Hematopoietic multipotent progenitor cell treated with erythropoietin and hydrocortisone succinate and interleukin-3 and kit ligand, for 15 days (in vitro differentiated cells): Measurements from ENCODE around the gene NAA10.
A peak's percentile ranks its signal among the peaks of the same experiment; 100 is the strongest.
"Not testable (repeated sequence)": the region's sequence is repeated elsewhere in the genome, so short reads cannot be mapped to it uniquely, and the experiment has no call there.

Source experiments
- DNase-seq: peaks from one replicate; pipeline ENCODE4 v3.0.0-alpha.2; 2015; ENCODE audit warnings: low spot score

Gene NAA10

GRCh38 chrX:153934762-153935325, at the start of gene NAA10:
TSS of gene NAA10 (minus strand) at chrX:153935037. CDS start at chrX:153934904, 133 bp downstream.
- peak; percentile 66 for DNase-seq

GRCh38 chrX:153983321-153983801, 48.5 kb upstream of the NAA10 start:
- no peak for DNase-seq

GRCh38 chrX:153981771-153982533, 47.1 kb upstream of the NAA10 start:
- no peak for DNase-seq

- no peak for DNase-seq
Observed at GRCh38 chrX:153981231-153981630, 46.4 kb upstream of the NAA10 start.

- DNase-seq = not testable (repeated sequence)
Observed at GRCh38 chrX:153980394-153980793, 45.6 kb upstream of the NAA10 start.

GRCh38 chrX:153974726-153975286, 40.0 kb upstream of the NAA10 start:
- DNase-seq = no peak

GRCh38 chrX:153974003-153974725, 39.3 kb upstream of the NAA10 start:
- no peak for DNase-seq

GRCh38 chrX:153973127-153974002, 38.5 kb upstream of the NAA10 start:
- DNase-seq = no peak

- peak; percentile 87 for DNase-seq
Observed at GRCh38 chrX:153972368-153973126, 37.7 kb upstream of the NAA10 start, which contains the start of gene TMEM187. TSS of gene TMEM187 (plus strand) at chrX:153972754. CDS start at chrX:153982063, 9,309 bp downstream.

- DNase-seq = peak; percentile 92
Observed at GRCh38 chrX:153971450-153972367, 36.9 kb upstream of the NAA10 start, which contains the start of gene HCFC1. TSS of gene HCFC1 (minus strand) at chrX:153971818. CDS start at chrX:153970840, 978 bp downstream.

GRCh38 chrX:153971124-153971449, 36.2 kb upstream of the NAA10 start:
- peak; percentile 63 for DNase-seq

- DNase-seq = peak; percentile 46
Observed at GRCh38 chrX:153970357-153971123, 35.7 kb upstream of the NAA10 start.

GRCh38 chrX:153969904-153970356, 35.1 kb upstream of the NAA10 start:
- no peak for DNase-seq

GRCh38 chrX:153969125-153969903, 34.5 kb upstream of the NAA10 start:
- DNase-seq = no peak

- DNase-seq = peak; percentile 31
Observed at GRCh38 chrX:153968754-153969124, 33.9 kb upstream of the NAA10 start.

GRCh38 chrX:153968255-153968654, 33.4 kb upstream of the NAA10 start:
- no peak for DNase-seq

- DNase-seq = no peak
Observed at GRCh38 chrX:153967536-153968224, 32.8 kb upstream of the NAA10 start.
